Measurements from ENCODE around the gene TULP4.
"Not testable (repeated sequence)": the region's sequence is repeated elsewhere in the genome, so short reads cannot be mapped to it uniquely, and the experiment has no call there.

TULP4 gene

DNA sequence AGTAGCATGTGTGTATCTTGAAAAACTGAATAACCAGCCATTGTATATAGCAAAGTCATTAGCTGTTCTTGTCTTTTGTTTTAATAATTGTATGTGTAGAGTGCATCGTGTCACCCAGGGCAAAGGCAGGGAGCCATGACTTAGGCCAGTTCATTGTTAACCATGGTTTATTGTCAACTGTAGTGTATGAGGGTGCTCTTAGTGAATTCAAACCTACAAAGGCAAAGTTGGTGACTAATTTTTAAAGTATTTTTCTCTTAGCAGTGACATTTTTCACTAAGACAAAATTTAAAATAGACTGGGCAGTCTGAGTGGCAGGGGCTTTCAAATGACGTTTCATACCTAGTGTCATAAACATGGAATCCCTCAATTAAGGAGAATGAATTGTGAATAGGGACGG, 79.0 kb downstream of the TULP4 start:
- DNase-seq (ENCODE audit: low read depth): no peak

DNA sequence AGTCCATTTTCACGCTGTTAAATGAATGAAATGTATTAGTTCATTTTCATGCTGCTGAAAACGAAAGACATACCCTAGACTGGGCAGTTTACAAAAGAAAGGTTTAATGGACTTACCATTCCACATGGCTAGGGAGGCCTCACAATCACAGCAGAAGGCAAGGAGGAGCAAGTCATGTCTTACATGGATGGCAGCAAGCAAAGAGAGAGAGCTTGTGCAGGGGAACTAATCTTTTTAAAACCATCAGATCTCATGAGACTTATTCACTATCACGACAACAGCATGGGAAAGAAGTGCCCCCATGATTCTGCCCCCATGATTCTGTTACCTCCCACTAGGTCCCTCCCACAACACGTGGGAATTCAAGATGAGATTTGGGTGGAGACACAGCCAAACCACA, 79.7 kb downstream of the TULP4 start:
- not testable (repeated sequence) for DNase-seq (ENCODE audit: low read depth)

DNA sequence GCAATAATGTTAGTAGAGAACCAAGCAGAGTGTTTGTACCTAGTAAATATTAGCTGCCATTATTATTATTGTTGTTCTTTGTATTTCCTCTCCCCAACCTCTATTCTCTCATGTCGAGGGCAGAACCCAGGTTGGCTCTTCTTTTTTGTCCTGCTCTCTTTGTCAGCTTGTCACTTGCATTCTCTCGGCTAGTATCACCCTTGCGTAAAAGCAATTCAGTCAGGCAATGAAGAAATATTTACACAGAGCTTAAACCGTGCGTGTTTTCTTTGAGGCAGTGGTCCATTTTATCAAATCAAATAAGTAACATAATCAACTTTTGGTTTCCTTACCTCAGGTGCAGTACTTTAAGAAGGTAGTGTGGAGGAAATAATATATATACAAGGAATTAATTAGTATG, 83.9 kb downstream of the TULP4 start:
- no peak for DNase-seq (ENCODE audit: low read depth)

DNA sequence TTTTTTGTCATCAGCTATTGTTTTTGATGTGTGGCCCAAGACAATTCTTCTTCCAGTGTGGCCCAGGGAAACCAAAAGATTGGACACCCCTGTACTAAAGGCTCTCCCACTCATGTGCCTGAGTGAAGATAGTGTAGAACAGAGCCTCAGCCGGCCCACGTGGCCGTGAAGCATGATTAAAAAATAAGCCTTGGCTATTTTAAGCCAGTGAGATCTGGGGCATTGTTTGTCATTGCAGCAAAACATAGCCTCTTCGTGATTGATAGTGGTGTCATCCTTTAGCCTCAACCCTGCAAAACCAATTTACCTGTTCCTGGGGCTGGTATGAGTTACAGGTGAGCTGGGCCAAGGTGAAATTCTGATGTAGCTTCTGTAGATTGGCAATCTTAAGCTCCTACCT, 85.3 kb downstream of the TULP4 start:
- no peak for DNase-seq (ENCODE audit: low read depth)

DNA sequence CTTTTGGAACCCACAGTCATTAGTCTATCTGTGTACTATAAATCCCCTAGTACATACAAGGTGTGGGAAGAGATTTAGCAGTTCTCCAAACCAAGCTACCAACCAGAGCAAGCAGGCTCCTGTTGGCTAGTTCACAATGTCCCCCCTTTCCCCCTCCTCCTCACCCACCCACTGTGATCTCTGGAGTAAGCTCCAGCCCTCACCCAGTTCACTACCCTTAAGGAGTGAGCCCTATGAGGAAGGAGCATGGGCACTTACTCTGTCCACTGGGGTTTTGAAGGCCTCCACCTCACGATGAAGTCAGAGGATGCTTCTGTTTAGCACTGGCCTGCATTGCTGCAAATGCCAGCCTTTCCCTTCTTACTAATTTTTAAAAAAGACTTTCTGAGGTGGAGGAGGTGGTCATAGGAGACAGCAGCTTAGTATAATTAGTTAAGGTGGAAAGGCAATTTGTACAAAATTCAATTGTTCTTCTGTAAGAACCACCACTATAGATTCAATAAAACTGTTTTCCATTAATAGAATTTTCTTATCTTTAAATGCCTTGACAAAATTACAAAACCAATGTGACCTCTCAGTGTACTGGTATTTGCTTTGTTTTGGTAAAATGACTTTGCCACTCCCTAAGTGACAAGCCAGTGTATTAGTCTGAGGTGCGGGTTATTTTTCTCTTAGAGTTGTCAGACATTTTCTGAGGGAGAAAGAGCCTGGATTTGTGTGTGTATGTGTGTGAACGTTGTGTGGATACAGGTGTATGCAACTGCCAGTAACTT, 86.2 kb downstream of the TULP4 start:
- DNase-seq (ENCODE audit: low read depth): no peak

DNA sequence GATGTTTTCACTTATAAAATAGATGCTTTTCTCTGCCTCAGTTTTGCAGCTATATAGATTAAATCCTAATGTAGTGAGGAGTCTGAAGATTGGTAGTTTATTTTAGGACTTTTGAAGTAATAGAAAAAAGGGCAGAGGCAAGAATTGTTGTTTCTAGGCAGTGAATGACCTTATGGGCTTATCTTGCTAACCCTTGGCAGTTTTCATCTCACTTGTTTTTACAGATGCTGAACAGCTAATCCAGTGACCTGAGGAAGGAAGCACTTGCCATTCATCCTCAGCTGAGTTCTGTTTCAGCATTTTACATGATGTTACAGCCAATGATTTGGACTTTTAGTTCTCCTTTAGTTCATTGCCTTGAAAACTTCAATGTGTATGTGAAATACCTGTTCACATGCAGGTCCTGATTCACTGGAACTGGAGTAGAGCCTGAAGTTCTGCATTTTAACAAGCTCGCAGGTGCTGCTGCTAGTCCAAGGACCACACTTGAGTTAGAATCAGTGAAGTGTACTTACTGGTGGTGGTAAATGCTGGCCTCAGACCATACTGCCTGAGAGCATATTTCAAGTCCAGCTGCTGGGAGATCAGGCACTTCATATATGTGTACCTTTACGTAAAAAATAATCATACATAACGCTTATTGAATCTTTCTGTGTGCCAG, 86.9 kb downstream of the TULP4 start:
- DNase-seq (ENCODE audit: low read depth): no peak

DNA sequence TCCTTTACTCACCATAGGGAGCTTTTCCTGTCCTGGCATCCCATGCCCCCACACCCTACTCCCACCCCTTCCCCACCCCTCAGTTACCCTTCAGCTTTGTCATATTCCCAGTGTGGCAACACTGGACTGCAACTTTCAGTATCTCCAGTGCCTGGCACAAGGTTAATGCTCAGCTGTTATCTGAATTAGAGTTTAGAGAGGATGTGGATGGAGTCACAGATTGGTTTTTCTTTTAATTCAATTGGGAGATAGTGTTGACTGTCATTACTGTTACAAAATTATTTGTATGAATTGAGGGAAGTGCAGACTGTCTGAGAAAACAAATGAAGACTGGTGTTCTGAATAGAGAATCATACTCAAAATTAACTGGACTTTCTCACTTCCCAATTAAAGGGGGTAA, 89.9 kb downstream of the TULP4 start:
- DNase-seq (ENCODE audit: low read depth): no peak

DNA sequence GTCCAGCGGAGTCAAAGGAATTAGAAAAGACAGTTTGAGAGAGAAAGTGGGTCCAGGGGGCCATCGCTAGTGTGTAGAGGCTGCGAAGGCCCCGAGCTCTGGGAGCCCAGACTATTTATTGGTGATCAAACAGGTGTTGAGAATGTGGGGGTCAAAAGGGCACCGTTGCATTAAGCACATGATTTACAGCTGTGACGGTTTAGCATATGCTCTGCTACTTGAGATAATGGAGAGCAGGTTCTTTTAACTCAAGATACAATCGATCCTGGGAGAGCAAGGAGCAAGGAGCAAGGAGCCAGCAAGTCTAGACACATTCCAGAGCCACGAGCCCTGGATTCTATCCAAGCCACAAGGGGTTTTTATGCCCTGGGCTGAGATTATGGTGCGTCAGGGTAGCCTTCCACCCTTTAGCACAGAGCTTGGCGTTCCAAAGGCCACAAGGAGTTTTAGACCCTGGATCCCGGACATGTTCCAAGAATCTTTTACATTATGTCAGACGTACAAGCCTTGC, 93.1 kb downstream of the TULP4 start:
- peak; percentile 69 for DNase-seq (ENCODE audit: low read depth)

DNA sequence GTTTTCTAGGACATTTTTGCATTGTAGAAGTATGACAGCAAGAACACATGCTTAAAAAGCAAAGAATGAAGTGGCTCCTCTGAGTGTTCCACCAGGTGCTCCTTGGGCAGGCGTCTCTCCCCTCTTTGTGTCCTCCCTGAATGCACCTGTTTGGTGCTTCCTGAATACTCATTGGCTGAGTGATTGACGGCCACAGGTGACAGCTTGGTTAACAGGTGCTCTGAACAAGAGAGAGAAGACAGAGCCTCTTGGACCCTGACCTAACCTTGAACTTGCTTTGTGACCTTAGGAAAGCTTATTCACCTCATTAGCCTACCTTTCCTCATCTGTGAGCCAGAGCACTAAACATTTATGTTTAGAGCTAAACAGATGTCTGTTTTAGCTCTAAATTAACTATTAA, 93.7 kb downstream of the TULP4 start:
- DNase-seq (ENCODE audit: low read depth): no peak

DNA sequence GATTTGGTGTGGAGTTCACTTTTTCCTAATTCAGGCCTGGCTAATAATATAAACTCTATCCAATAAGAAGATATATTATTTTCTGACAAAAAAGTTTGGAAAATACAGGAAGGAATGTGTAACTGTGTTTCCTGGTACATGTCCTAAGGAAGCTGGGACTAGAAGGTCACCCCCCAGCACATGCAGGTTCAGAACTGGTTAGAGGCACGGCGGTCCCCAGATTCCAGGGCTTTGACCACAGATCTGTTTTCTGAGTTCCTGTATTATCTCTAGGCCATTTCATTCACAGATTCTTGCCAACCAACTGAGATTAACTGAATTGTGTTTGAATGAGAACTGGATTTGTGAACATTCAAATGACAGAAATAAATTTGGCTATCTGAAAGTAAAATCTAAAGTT, 94.5 kb downstream of the TULP4 start:
- no peak for DNase-seq (ENCODE audit: low read depth)

DNA sequence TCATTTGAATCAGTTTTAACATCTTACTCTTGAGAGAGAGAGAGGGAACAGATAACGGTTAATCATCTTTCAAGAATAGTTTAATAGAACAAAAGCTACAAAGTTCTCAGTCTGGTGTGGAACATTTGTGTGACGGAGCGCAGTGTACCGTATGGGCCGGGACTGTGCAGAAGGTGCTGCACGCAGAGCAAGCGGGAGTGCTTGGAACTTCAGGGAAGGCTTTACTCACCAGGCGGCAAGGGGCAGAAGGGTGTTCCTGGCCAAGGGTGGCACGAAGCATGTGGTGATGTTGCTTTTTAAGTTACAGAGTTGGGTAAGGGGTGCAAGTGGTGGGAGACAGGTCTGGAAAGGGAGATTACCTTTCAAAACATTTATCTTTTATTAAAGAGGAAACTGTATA, 95.7 kb downstream of the TULP4 start:
- no peak for DNase-seq (ENCODE audit: low read depth)

DNA sequence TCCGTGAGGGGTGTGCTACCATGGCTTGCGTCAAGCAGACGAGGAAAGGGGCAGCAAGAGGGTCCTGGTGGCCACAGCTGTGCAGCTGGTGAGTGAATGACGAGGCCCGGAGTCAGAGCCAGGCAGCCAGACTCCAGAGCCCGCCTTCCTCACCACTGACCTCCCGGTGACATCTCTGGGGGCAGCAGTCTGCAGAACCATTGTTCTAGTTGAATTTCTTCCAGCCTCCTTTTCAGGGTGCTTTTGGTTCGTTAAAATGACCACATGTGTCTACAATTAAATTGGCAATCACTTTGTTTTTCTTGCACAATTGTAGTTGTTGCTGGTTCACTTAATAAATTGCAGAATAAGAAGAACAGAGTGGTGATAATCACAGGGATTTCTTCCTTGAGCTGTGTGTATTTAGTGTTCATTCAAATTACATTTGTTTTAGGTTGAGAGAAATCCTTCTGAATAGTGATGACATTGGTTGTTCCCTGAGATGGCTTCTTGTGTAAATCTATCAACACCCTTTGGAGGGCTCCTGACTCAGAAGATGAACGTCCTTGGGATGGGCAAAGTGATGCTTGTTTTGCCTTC, 96.4 kb downstream of the TULP4 start:
- DNase-seq (ENCODE audit: low read depth): peak; percentile 57

DNA sequence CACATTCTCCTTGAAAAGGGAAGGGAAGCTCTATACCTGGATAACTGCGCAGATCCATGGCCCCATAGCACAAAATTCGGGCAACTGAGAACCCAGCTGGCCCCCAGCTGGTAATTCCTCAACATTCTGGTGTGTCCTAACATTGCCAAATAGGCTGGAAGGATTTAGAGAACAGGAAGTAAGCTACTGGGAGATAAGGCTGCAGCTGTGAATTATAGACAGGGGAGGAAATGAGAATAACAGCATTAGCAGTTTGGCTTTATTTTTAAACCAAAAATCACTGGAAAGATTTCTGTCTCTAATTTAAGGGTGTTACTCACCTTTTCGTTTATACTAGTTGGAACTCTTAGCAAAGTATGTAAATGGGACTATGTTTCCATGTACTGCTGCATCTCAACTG, 97.2 kb downstream of the TULP4 start:
- peak; percentile 53 for DNase-seq (ENCODE audit: low read depth)

DNA sequence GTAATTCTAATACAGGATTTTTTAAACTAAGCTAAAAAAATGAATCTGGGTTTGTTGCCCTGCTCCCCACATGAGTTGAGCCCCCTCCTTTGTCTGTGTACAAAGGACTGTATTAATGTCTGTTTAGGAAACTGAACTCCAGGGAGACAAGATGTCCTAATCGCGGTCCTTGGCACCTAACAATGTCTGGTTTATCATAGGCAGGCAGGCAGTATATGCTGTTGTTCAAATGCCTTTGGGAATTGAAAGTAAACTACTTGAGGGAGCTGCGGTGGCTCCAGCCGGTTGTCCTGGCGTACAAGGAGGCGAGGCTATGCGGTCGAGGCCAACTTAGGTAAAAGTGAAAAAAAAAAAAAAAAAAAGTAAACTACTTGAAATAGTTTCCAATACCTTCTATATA, 98.5 kb downstream of the TULP4 start:
- DNase-seq (ENCODE audit: low read depth): no peak

DNA sequence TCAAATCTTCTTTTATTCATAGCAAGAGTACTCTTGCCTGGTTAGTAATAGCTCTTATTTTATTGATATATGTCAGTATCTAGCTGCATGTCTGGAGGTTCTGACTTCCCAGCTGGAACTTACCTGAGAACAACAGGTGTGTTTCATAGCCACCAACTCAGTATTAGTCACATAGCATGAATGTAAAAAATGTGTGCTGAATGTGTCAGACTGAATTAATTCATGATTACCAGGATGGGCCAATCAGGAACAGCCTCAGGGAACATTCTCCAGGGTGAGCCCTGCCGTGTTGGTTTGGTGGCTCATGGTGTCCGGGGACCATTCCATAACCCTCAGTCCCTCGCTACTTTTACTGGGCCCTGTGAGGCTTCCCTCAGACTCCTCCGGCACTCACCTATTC, 99.7 kb downstream of the TULP4 start:
- no peak for DNase-seq (ENCODE audit: low read depth)

DNA sequence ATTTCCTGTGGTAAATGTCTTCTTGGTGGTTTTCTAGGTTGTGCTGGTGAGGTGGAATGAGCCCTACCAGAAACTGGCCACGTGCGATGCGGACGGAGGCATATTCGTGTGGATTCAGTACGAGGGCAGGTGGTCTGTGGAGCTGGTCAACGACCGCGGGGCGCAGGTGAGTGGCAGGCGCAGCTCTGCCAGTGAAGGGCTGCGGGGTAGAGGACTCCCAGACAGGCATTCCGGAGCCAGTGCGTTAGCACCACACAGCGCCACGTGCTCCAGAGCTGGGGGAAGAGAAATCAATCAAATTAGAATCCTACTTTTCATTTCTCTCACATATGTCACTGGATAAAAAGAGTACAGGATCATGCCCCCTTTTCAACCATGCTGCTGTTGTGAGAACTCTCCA, 100.8 kb downstream of the TULP4 start:
- DNase-seq (ENCODE audit: low read depth): no peak

DNA sequence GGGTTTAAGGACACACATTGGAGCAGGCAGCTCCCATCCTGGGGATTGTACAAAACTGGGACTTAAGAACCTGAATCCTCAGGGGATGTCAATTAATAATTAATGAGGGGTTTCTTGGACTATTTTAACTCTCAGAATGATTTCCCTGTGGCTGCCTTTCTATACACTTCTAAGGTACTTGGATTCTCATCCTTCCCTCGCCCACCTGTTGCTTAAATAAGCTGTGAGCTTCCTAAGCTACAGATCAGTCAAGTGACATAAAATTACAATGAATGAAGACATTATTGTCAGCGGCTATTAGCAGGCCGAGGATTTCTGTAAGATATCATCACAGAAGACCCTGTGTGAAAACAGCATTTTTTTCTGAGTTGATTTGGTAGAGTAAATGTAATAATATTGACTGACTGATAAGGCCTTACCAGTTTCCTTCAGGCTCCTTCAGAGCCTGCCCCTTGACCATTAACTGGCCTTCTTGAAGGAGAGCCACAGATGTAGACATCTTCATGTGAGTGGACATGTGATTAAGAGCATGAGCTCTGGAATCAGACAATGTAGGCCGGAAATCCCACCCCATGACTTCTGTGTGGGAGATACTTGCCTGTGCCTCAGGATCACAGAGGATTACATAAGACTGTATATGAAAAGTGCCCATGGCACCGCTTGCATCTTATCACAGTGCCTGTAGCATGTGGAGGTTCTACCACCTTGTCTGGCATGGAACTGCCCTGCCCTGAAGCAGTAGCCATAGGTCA, 101.7 kb downstream of the TULP4 start:
- no peak for DNase-seq (ENCODE audit: low read depth)

DNA sequence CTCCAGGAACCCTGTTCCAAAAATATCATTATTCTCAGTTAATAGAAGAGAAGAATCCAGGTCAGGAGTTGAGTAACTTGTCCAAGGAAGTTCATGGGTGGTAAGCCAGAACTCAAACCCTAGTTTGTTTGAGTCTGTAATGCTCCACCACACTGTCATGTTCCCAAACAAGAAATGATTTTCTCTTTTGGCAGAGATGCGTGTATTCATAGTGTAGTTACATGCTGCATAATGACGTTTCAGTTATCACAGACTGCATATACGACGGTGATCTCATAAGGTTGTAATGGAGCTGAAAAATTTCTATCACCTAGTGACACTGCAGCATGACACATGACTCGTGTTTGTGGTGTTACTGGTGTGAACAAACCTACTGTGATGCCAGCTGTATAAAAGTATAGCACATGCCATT, 102.6 kb downstream of the TULP4 start:
- DNase-seq (ENCODE audit: low read depth): peak; percentile 60

DNA sequence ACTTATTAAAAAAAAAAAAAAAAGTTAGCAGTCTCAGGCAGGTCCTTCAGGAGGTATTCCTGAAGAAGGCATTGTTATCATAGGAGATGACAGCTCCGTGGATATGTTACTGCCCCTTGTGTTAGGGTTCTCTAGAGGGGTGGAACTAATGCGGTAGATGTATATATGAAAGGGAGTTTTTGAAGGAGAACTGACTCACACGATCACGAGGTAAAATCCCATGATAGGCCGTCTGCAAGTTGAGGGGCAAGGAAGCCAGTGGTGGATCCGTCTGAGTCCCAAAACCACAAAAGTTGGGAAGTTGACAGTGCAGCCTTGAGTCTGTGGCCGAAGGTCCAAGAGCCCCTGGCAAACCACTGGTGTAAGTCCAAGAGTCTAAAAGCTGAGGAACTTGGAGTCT, 103.4 kb downstream of the TULP4 start:
- DNase-seq (ENCODE audit: low read depth): no peak

DNA sequence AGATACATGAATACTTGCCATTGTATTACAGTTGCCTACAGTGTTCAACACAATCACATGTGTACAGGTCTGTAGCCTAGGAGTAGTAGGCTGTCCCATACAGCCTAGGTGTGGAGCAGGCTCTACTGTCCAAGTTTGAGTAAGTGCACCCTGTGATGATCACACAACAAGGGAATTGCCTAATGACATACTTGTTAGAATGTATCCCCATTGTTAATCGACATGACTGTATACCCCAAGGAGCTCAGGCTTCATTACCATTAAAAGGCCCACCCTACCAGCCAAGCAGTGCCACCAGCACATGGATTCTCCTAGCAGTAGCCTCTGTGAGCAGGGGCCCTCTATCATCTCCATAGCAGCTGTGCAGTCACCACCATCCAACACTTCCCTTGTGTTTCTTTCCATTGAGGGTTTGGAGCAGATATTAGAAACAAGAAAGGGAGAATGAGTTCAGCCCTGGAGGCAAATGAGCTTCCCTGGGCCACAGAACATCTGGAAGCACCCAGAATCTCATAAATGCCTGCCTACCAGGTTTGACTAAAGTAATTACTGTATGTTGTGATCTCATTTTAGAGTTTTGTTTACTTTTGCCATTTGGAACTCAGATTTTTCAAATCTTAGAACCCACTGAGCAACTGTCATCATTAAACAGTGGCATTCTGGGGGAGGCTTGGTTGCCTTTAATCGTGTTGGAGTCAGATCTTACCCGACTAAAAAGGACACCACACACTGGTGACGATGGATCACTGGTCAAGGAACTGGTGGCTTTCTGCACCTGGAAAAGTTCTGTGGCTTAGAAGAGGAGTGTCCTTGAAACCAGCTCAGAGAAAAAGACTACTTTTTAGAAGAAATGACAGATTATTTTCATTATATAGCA, 104.9 kb downstream of the TULP4 start:
- peak; percentile 65 for DNase-seq (ENCODE audit: low read depth)

DNA sequence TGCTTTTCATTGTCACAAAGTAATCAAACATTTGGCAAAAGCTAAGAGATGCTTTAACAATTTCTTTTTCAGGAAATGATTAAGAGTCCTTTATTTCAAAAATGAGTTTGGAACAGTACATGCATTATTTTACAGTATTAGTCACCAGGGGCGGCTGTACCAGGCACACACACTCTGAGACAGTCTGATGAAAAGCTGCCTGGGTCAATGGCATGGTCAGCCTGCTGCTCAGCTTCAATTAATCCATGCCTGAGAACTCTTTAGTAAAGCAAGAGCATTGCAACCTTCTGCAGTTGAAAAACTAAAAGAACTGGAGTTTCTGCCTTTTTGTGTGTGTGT, 105.5 kb downstream of the TULP4 start:
- peak; percentile 82 for DNase-seq (ENCODE audit: low read depth)

DNA sequence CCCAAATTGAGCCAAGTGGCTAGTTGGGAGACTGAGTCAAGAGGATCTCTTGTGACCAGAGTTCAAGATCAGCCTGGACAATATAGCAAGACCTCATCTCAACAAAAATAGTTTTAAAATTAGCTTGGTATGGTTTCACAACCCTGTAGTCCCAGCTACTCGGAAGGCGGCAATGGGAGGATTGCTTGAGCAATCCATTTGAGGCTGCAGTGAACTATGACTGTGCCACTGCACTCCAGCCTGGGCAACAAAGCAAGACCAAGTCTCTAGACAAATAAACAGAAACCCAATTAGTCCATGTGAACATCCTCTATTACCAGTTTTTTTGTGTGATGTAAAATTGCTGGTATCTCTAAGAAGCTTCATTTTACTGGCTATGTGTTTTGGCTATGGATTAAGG, 106.2 kb downstream of the TULP4 start:
- peak; percentile 72 for DNase-seq (ENCODE audit: low read depth)

Measured in EH (cell line).